GM20000 (cell line): ENCODE measurements around the gene CSK.
A peak's percentile ranks its signal among the peaks of the same experiment; 100 is the strongest.

Experiments
- DNase-seq: peaks from one replicate; pipeline ENCODE4 v3.0.0; 2012; ENCODE audit warnings: low spot score
- CTCF ChIP-seq: IDR thresholded peaks from 2 replicates; pipeline ENCODE4 v1.5.1; 2012; ENCODE audit warnings: mild to moderate bottlenecking, control low read depth; ENCODE audit errors: extremely low read depth, missing control alignments

CSK gene

GRCh38 chr15:74817370-74817737, 35.5 kb downstream of the CSK start:
- no peak for TF ChIP-seq CTCF
- no peak for DNase-seq

- DNase-seq = no peak
- no peak for TF ChIP-seq CTCF
These were observed 38.2 kb downstream of the CSK start for GRCh38 chr15:74820056-74820455.

- peak; percentile 75 for DNase-seq
- no peak for TF ChIP-seq CTCF
These were observed 39.4 kb downstream of the CSK start for GRCh38 chr15:74821091-74821789.

- no peak for DNase-seq
- TF ChIP-seq CTCF = no peak
These were observed 39.9 kb downstream of the CSK start for GRCh38 chr15:74821790-74822158.

- no peak for TF ChIP-seq CTCF
These were observed 40.4 kb downstream of the CSK start for GRCh38 chr15:74822233-74822632.

GRCh38 chr15:74823324-74823723, 41.4 kb downstream of the CSK start:
- DNase-seq = no peak
- no peak for TF ChIP-seq CTCF

More at GRCh38 chr15:74822233-74822632, 40.4 kb downstream of the CSK start:
- DNase-seq = no peak

GRCh38 chr15:74824976-74825375, 43.1 kb downstream of the CSK start:
- no peak for TF ChIP-seq CTCF
- DNase-seq = no peak
